Measurements from ENCODE around the gene TRAFD1.

GRCh38 chr12:112091563-112091962 is 33.8 kb upstream of the TRAFD1 start:
- no peak for TF ChIP-seq POLR2A (IDR thresholded peaks at IDR 0.05; ENCODE audit: control extremely low read depth in 1 of 2, low read depth in 2 of 2, low read length in 2 of 2)
- TF ChIP-seq POLR2AphosphoS5 (IDR thresholded peaks at IDR 0.05; ENCODE audit: low read depth, low read length) = no peak
- TF ChIP-seq CTCF (IDR thresholded peaks at IDR 0.05; ENCODE audit: control extremely low read depth in 1 of 3, insufficient read depth in 1 of 3, low read depth in 1 of 3, low read length in 3 of 3) = no peak
- no peak for TF ChIP-seq SAP30 (IDR thresholded peaks at IDR 0.05; ENCODE audit: insufficient read depth, insufficient replicate concordance, low read length)
- TF ChIP-seq CREB1 (IDR thresholded peaks at IDR 0.05) = no peak
- TF ChIP-seq KDM1A (IDR thresholded peaks at IDR 0.05; ENCODE audit: borderline replicate concordance, low read length) = no peak
- TF ChIP-seq ZNF274 (IDR thresholded peaks at IDR 0.05; ENCODE audit: borderline replicate concordance, extremely low read depth, low read length) = no peak
- TF ChIP-seq GTF2F1 (IDR thresholded peaks at IDR 0.05; ENCODE audit: borderline replicate concordance, low read depth, low read length) = no peak
- no peak for TF ChIP-seq BRCA1 (IDR thresholded peaks at IDR 0.05; ENCODE audit: low read depth, low read length)
- no peak for TF ChIP-seq YY1 (IDR thresholded peaks at IDR 0.05; ENCODE audit: low read depth, low read length)

All from H1 (cell line).